Activated CD8-positive, alpha-beta T cell treated with anti-CD3 and anti-CD28 coated beads for 36 hours (primary cell): Measurements from ENCODE around the gene GRAMD2A. TPM values are rescaled to one million over a fixed set of nuclear protein-coding genes. Genes with fewer than 3 reads are reported as not detected.

Source experiments
- ATAC-seq: fragments of 200-7000 bp; cut with Tn5 transposase; one replicate; pipeline ENCODE4 v1.10.0; 2021; ENCODE audit warnings: mild to moderate bottlenecking, moderate library complexity
- CTCF ChIA-PET: fragments of 350-600 bp; sonication (Branson Sonifier 250); formaldehyde crosslinking; loops from one replicate; lab custom pipeline; 2021; ENCODE audit warnings: antibody characterized with exemption; lab: Charles Lee
- POLR2A ChIA-PET: fragments of 350-600 bp; sonication (Branson Sonifier 250); formaldehyde crosslinking; loops from one replicate; lab custom pipeline; 2021; ENCODE audit warnings: antibody characterized with exemption; lab: Charles Lee
- DNase-seq: peaks from one replicate; pipeline ENCODE4 v3.0.0-alpha.2; 2020
- H3K27ac Mint-ChIP-seq: one replicate; pipeline ENCODE4 v1.8.0; 2021; ENCODE audit warnings: mild to moderate bottlenecking, mixed read lengths
- H3K27me3 Mint-ChIP-seq: one replicate; pipeline ENCODE4 v1.8.0; 2021; ENCODE audit warnings: mixed read lengths
- H3K36me3 Mint-ChIP-seq: one replicate; pipeline ENCODE4 v1.8.0; 2021; ENCODE audit warnings: low read depth, mixed read lengths
- H3K4me1 Mint-ChIP-seq: one replicate; pipeline ENCODE4 v1.8.0; 2021; ENCODE audit warnings: low read depth, mixed read lengths
- H3K4me3 Mint-ChIP-seq: one replicate; pipeline ENCODE4 v1.8.0; 2021; ENCODE audit warnings: mild to moderate bottlenecking, moderate library complexity, mixed read lengths
- H3K9me3 Mint-ChIP-seq: one replicate; pipeline ENCODE4 v1.8.0; 2021; ENCODE audit warnings: mixed read lengths
- intact Hi-C: fragments of 100-400 bp; cut with micrococcal nuclease; formaldehyde crosslinking; loops from one replicate; pipeline ENCODE4 v1.10.0; 2022
- total RNA-seq, 2 experiments: library from RNA; stranded (reverse); gene quantifications; one replicate each; pipeline ENCODE4 v1.2.3, GENCODE V29; 2021
- TF ChIP-seq, protein P1 (sequence below): fragments of 200-600 bp; IDR thresholded peaks from one replicate; pipeline ENCODE4 v1.8.0; 2022; ENCODE audit warnings: antibody characterized with exemption, mild to moderate bottlenecking

GRAMD2A gene
- total RNA-seq, 2 experiments from 2014 or later, result not detected

DNA sequence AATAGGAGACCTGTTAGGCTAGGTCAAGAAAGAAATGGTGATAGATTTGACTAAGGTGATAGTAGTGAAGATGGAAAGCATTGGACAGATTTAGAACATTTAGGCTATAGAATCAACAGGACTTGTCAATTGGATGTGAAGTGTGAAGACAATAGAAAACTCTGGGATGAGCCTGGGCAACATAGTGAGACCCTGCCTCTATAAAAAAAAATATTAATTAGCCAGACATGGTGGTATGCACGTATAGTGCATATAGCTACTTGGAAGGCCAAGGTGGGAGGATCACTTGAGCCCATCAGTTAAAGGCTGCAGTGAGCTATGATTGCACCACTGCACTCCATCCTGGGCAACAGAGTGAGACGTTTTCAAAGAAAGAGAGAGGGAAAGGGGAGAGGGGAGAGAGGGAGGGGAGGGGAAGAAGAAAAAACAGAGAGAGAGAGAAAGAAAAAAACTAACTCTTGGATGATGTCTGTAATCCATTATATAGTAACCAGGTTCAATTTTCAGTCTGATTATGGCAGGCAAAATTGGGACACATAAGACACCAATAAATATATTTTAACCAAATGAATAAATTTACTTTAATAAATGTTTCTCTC is 69.8 kb downstream of the GRAMD2A start:
- H3K4me1 Mint-ChIP-seq, result no peaks in the 10 kb centered on the region
- POLR2A ChIA-PET, result interaction anchor here (0.7 kb wide), 1 partner anchor 15 kb away, joined by 3 read pairs; no protein-coding TSS in a partner anchor
- H3K27me3 Mint-ChIP-seq, result no peaks in the 10 kb centered on the region
- intact Hi-C loops, result no loop called here
- TF ChIP-seq, protein P1, sequence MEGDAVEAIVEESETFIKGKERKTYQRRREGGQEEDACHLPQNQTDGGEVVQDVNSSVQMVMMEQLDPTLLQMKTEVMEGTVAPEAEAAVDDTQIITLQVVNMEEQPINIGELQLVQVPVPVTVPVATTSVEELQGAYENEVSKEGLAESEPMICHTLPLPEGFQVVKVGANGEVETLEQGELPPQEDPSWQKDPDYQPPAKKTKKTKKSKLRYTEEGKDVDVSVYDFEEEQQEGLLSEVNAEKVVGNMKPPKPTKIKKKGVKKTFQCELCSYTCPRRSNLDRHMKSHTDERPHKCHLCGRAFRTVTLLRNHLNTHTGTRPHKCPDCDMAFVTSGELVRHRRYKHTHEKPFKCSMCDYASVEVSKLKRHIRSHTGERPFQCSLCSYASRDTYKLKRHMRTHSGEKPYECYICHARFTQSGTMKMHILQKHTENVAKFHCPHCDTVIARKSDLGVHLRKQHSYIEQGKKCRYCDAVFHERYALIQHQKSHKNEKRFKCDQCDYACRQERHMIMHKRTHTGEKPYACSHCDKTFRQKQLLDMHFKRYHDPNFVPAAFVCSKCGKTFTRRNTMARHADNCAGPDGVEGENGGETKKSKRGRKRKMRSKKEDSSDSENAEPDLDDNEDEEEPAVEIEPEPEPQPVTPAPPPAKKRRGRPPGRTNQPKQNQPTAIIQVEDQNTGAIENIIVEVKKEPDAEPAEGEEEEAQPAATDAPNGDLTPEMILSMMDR, result no peak
- ATAC-seq (no peak), DNase-seq (no peak)
- no peak overlapping the region for H3K4me3 Mint-ChIP-seq
- H3K27ac Mint-ChIP-seq, result no peak overlapping the region
- CTCF ChIA-PET, result interaction anchor here (1.2 to 1.4 kb wide), 2 partner anchors 10 to 86 kb away, joined by 3 read pairs; partner anchors contain the start of gene MYO9A
- H3K36me3 Mint-ChIP-seq, result no peaks in the 10 kb centered on the region
- no peaks in the 10 kb centered on the region for H3K9me3 Mint-ChIP-seq

- Mint-ChIP-seq H3K36me3 (no peaks in the 10 kb centered on the region), H3K27ac (no peak overlapping the region), H3K4me3 (no peak overlapping the region), H3K27me3 (no peaks in the 10 kb centered on the region), H3K9me3 (no peaks in the 10 kb centered on the region), H3K4me1 (peaks cover 3% of the 10 kb centered on the region)
- no peak for DNase-seq
- ATAC-seq, result no peak
- TF ChIP-seq, protein P1, result no peak
- POLR2A ChIA-PET, result no interaction called here
- intact Hi-C loops, result no loop called here
- CTCF ChIA-PET, result interaction anchor here (0.8 to 1.4 kb wide), 2 partner anchors 29 to 33 kb away, joined by 3 to 4 read pairs; no protein-coding TSS in a partner anchor
Observed at GRCh38 chr15:72124218-72124617, 73.4 kb downstream of the GRAMD2A start.

DNA sequence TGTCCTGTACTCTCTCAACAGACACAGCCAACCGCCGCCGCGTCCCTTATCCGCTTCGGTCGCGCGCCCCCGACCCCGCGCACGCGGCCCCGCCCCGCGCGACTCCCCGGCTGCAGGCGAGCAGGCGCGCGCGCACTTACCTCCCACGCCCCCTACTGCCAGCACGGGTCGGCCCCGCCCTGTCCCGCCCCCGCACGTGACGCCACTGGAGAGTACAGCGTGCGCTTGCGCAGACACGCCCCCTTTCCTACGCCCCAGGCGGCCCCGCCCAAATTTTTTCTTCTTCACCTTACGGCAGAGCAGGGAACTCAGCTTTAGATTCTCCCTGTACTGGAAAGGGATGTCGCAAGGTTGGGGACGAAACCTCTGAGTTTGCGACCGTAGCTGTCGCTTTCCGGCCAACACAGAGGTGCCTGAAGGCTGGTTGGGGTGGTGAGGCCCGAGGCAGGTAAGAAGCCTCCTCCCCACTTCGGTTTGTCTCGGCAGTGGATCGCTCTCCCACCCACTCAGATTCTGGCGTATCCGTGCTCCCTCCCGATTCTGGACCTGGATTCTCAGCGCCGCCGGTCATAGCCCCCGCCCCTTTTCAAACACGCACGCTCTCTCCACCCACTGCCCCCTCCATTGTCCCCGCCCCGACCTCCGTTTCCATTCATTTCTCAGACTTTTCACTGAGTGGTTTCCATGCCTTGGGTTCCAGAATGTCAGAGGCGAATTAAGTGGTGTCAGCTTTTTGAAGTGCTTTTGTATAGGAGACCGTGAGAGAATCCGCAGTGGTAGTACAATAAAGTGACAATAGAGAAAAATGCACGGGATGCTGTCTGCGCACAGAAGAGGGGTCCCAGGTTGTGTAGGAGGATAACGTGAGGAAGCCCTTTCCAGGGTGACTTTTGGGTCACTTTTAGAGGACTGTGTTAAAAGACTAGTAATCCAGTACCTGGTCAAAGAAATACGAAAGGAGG is 79.3 kb downstream of the GRAMD2A start, which contains the start of the genes MYO9A and SENP8:
Gene MYO9A, minus strand, starts transcription at position 134 of the 962 bp plus-strand sequence. CDS start 71,587 bp downstream, outside the sequence.
Gene SENP8, plus strand, starts transcription at position 387 of the 962 bp plus-strand sequence. CDS start 21,221 bp downstream, outside the sequence.
- intact Hi-C loops, result no loop called here
- H3K4me1 Mint-ChIP-seq, result peaks cover 28% of the 10 kb centered on the region
- POLR2A ChIA-PET, result interaction anchor here (0.6 to 1.6 kb wide), 3 partner anchors 38 to 237 kb away, joined by 3 to 4 read pairs (median 3); no protein-coding TSS in a partner anchor

GRCh38 chr15:72117486-72118016 is 80.0 kb downstream of the GRAMD2A start:
- POLR2A ChIA-PET, result interaction anchor here (0.6 to 1.6 kb wide), 2 partner anchors 121 to 238 kb away, joined by 3 to 4 read pairs; no protein-coding TSS in a partner anchor
- TF ChIP-seq, protein P1, result no peak
- peak overlapping the region; percentile 79 for H3K27ac Mint-ChIP-seq
- DNase-seq (peak; percentile 75), ATAC-seq (peak; percentile 57)
- H3K27me3 Mint-ChIP-seq, result no peaks in the 10 kb centered on the region
- H3K4me3 Mint-ChIP-seq, result peak overlapping the region; percentile 89
- intact Hi-C loops, result no loop called here
- H3K4me1 Mint-ChIP-seq, result peaks cover 30% of the 10 kb centered on the region
- no peaks in the 10 kb centered on the region for H3K36me3 Mint-ChIP-seq
- no peaks in the 10 kb centered on the region for H3K9me3 Mint-ChIP-seq
- CTCF ChIA-PET, result interaction anchor here (1.0 kb wide), 1 partner anchor 10 kb away, joined by 3 read pairs; no protein-coding TSS in a partner anchor

More for the DNA sequence above, 79.3 kb downstream of the GRAMD2A start, which contains the start of the genes MYO9A and SENP8:
- Mint-ChIP-seq H3K27me3 (no peaks in the 10 kb centered on the region), H3K9me3 (no peaks in the 10 kb centered on the region), H3K4me3 (peak within 1 kb of the TSS; percentile 89), H3K36me3 (no peaks in the 10 kb centered on the region), H3K27ac (peak within 1 kb of the TSS; percentile 99)
- TF ChIP-seq, protein P1, result no peak
- CTCF ChIA-PET, result interaction anchor here (1.0 kb wide), 1 partner anchor 9 kb away, joined by 3 read pairs; no protein-coding TSS in a partner anchor
- DNase-seq (peak; percentile 99), ATAC-seq (peak; percentile 81)
